Brain microvascular endothelial cell (primary cell): ENCODE results near the gene TMTC1.

Experiments used
- DNase-seq: peaks from one replicate; pipeline ENCODE4 v3.0.0-alpha.2; 2020
- H3K27ac ChIP-seq: fragments of 250-450 bp; sonication (Bioruptor Pico); 2 replicates; pipeline ENCODE4 v1.5.1; 2020; ENCODE audit warnings: mild to moderate bottlenecking, moderate library complexity
- H3K27me3 ChIP-seq: fragments of 250-450 bp; sonication (Bioruptor Pico); replicated peaks from 2 replicates; pipeline ENCODE4 v1.5.1; 2020; ENCODE audit warnings: mild to moderate bottlenecking
- H3K36me3 ChIP-seq: fragments of 250-450 bp; sonication (Bioruptor Pico); replicated peaks from 2 replicates; pipeline ENCODE4 v1.5.1; 2020; ENCODE audit warnings: mild to moderate bottlenecking
- H3K4me3 ChIP-seq: 2 replicates; pipeline ENCODE4 v1.5.1; 2011; ENCODE audit warnings: low read depth, mild to moderate bottlenecking, control low read depth, low read length, moderate library complexity
- CTCF ChIP-seq: IDR thresholded peaks from 2 replicates; pipeline ENCODE4 v1.5.1; 2011; ENCODE audit warnings: low read depth, mild to moderate bottlenecking, moderate library complexity, low read length, control low read depth, inconsistent platforms; ENCODE audit errors: missing control alignments
- in situ Hi-C: cut with HindIII; loops from 2 replicates; pipeline ENCODE4 v1.10.0; 2017; ENCODE audit warnings: low sequenced_read_pairs, low pct_ligation_motif_present

TMTC1 gene

GRCh38 chr12:29771165-29771564 is 12.6 kb downstream of the TMTC1 start:
- in situ Hi-C loops = no loop called here
- TF ChIP-seq CTCF = no peak
- H3K27ac ChIP-seq = no peak overlapping the region
- H3K36me3 ChIP-seq = no peaks in the 10 kb centered on the region
- DNase-seq = no peak
- no peaks in the 10 kb centered on the region for H3K27me3 ChIP-seq
- no peak overlapping the region for H3K4me3 ChIP-seq

GRCh38 chr12:29769162-29769858 is 14.4 kb downstream of the TMTC1 start:
- in situ Hi-C loops = no loop called here
- DNase-seq = peak; percentile 60
- no peak overlapping the region for H3K4me3 ChIP-seq
- no peak for TF ChIP-seq CTCF
- no peak overlapping the region for H3K27ac ChIP-seq
- no peaks in the 10 kb centered on the region for H3K36me3 ChIP-seq
- no peaks in the 10 kb centered on the region for H3K27me3 ChIP-seq

GRCh38 chr12:29768372-29768771 is 15.4 kb downstream of the TMTC1 start:
- Histone ChIP-seq H3K27me3 (no peaks in the 10 kb centered on the region), H3K4me3 (no peak overlapping the region), H3K36me3 (no peaks in the 10 kb centered on the region), H3K27ac (no peak overlapping the region)
- no peak for DNase-seq
- no peak for TF ChIP-seq CTCF
- in situ Hi-C loops = no loop called here

GRCh38 chr12:29763301-29763683 is 20.4 kb downstream of the TMTC1 start:
- Histone ChIP-seq H3K36me3 (no peaks in the 10 kb centered on the region), H3K4me3 (no peak overlapping the region), H3K27ac (no peak overlapping the region), H3K27me3 (no peaks in the 10 kb centered on the region)
- DNase-seq = no peak
- TF ChIP-seq CTCF = no peak
- in situ Hi-C loops = no loop called here

GRCh38 chr12:29762637-29763300 is 21.0 kb downstream of the TMTC1 start:
- DNase-seq = no peak
- Histone ChIP-seq H3K36me3 (no peaks in the 10 kb centered on the region), H3K27ac (no peak overlapping the region), H3K27me3 (no peaks in the 10 kb centered on the region), H3K4me3 (no peak overlapping the region)
- TF ChIP-seq CTCF = no peak
- in situ Hi-C loops = no loop called here

GRCh38 chr12:29759950-29760349 is 23.8 kb downstream of the TMTC1 start:
- no peaks in the 10 kb centered on the region for H3K27me3 ChIP-seq
- no peak overlapping the region for H3K4me3 ChIP-seq
- in situ Hi-C loops = no loop called here
- no peak for DNase-seq
- no peak overlapping the region for H3K27ac ChIP-seq
- H3K36me3 ChIP-seq = no peaks in the 10 kb centered on the region
- TF ChIP-seq CTCF = no peak
